HG03135 (cell line): ENCODE data around the gene RHBDL2.
"Not testable (repeated sequence)": the region's sequence is repeated elsewhere in the genome, so short reads cannot be mapped to it uniquely, and the experiment has no call there.

Experiments
- ATAC-seq: cut with Tn5 transposase; IDR thresholded peaks from one replicate; pipeline ENCODE4 v1.9.1; 2021; ENCODE audit warnings: mild to moderate bottlenecking, moderate library complexity; ENCODE audit not compliant: unreplicated experiment

Gene RHBDL2

GRCh38 chr1:38938722-38939260, 2.8 kb downstream of the RHBDL2 start:
- no peak for ATAC-seq

GRCh38 chr1:38932571-38932970, 9.1 kb downstream of the RHBDL2 start:
- ATAC-seq, result no peak

- no peak for ATAC-seq
These were observed 12.2 kb downstream of the RHBDL2 start for GRCh38 chr1:38929476-38929875.

GRCh38 chr1:38929054-38929453, 12.6 kb downstream of the RHBDL2 start:
- no peak for ATAC-seq

- ATAC-seq, result no peak
These were observed 15.5 kb downstream of the RHBDL2 start for GRCh38 chr1:38926091-38926490.

- no peak for ATAC-seq
These were observed 16.2 kb downstream of the RHBDL2 start for GRCh38 chr1:38925391-38925790.

GRCh38 chr1:38923607-38924006, 18.0 kb downstream of the RHBDL2 start:
- no peak for ATAC-seq

- ATAC-seq, result no peak
These were observed 22.5 kb downstream of the RHBDL2 start for GRCh38 chr1:38919130-38919529.

- no peak for ATAC-seq
These were observed 23.1 kb downstream of the RHBDL2 start for GRCh38 chr1:38918568-38918967.

- no peak for ATAC-seq
These were observed 23.9 kb downstream of the RHBDL2 start for GRCh38 chr1:38917772-38918171.

- no peak for ATAC-seq
These were observed 24.3 kb downstream of the RHBDL2 start for GRCh38 chr1:38917337-38917736.

GRCh38 chr1:38915352-38915948, 26.2 kb downstream of the RHBDL2 start:
- ATAC-seq, result no peak

GRCh38 chr1:38914908-38915307, 26.7 kb downstream of the RHBDL2 start:
- not testable (repeated sequence) for ATAC-seq

GRCh38 chr1:38908821-38909220, 32.8 kb downstream of the RHBDL2 start:
- ATAC-seq, result no peak

- no peak for ATAC-seq
These were observed 35.6 kb downstream of the RHBDL2 start for GRCh38 chr1:38905985-38906384.

GRCh38 chr1:38899560-38899959, 42.1 kb downstream of the RHBDL2 start:
- no peak for ATAC-seq

GRCh38 chr1:38898653-38899230, 42.9 kb downstream of the RHBDL2 start:
- ATAC-seq, result no peak

GRCh38 chr1:38896169-38896568, 45.5 kb downstream of the RHBDL2 start:
- no peak for ATAC-seq

- no peak for ATAC-seq
These were observed 48.7 kb downstream of the RHBDL2 start for GRCh38 chr1:38892976-38893375.

GRCh38 chr1:38891753-38892152, 49.9 kb downstream of the RHBDL2 start:
- no peak for ATAC-seq

GRCh38 chr1:38889589-38889988, 52.0 kb downstream of the RHBDL2 start:
- no peak for ATAC-seq

- ATAC-seq, result no peak
These were observed 53.0 kb downstream of the RHBDL2 start for GRCh38 chr1:38888423-38889333.
